K562 (cell line): ENCODE data around the gene CAGE1. TPM values are rescaled to one million over a fixed set of nuclear protein-coding genes. Genes with fewer than 3 reads are reported as not detected.

Source experiments
- REST ChIP-seq, 2 experiments: fragments of 450-650 bp; formaldehyde crosslinking in 1 of 2; IDR thresholded peaks; 2 replicates each; pipeline versions ENCODE4 v1.4.0 to v1.6.1; 2014 to 2020; ENCODE audit warnings: mild to moderate bottlenecking in 2 of 2, borderline replicate concordance in 1 of 2, low read depth in 1 of 2
- ZNF263 ChIP-seq: sonication (generic); formaldehyde crosslinking; IDR thresholded peaks from 2 replicates; pipeline ENCODE4 v1.8.0; 2022; ENCODE audit warnings: mild to moderate bottlenecking, missing genetic modification reagents, borderline replicate concordance
- polyA plus RNA-seq, 8 experiments: library from polyadenylated mRNA; depleted of rRNA in 4 of 8; stranded (reverse) in 5 of 8; unstranded in 3 of 8; fragments of >200 nt; fragmentation: Nextera tagmentation in 2 of 8; fragmentation: Illumina TruSeq in 1 of 8; extraction: Ambion mirVana in 2 of 8; extraction: Trizol in 1 of 8; gene quantifications; 2 replicates each; pipeline versions ENCODE4 v1.2.1 to v1.2.3, GENCODE V29; 2011 to 2014; ENCODE audit warnings: inconsistent platforms in 1 of 8, missing spikeins in 1 of 8
- total RNA-seq, 7 experiments: library from RNA; depleted of rRNA in 6 of 7; stranded (reverse); fragments of >200 nt in 6 of 7; fragmentation: Illumina TruSeq in 2 of 7; extraction: Trizol in 2 of 7; gene quantifications; 2 replicates each; pipeline versions ENCODE4 v1.2.1 to v1.2.3, GENCODE V29; 2011 to 2021; ENCODE audit warnings: low replicate concordance in 1 of 7

The CAGE1 gene
- total and polyA plus RNA-seq, 9 of the 15 experiments (the other 6 are each of a cell fraction or from before 2014, with no cell fraction given), result 0.13 to 0.33 (median 0.18) TPM; not detected in 4

GRCh38 chr6:7426447-7427169 lies 37.1 kb upstream of the CAGE1 start (continued):
- no peak for TF ChIP-seq REST (IDR thresholded peaks at IDR 0.05; ENCODE audit: borderline replicate concordance)
- TF ChIP-seq REST (CRISPR knock-in tag; IDR thresholded peaks at IDR 0.05; ENCODE audit: low read depth), result no peak
- TF ChIP-seq ZNF263 (CRISPR knock-in tag), result no peak
